HCT116 (cell line): ENCODE measurements around the gene BLID. TPM values are rescaled to one million over a fixed set of nuclear protein-coding genes. Genes with fewer than 3 reads are reported as not detected.

ENCODE experiments used
- ATAC-seq: fragments of 200-7000 bp; cut with Tn5 transposase; 2 replicates; pipeline ENCODE4 v1.9.1; 2020; ENCODE audit warnings: mild to moderate bottlenecking, moderate library complexity
- Bru-seq: library from RNA; stranded (reverse); fragments of 400-500 nt; gene quantifications from one replicate; lab custom pipeline; 2021; lab: Mats Ljungman, UMichigan
- BruChase-seq, 2 experiments: library from RNA; stranded (reverse); fragments of 400-500 nt; gene quantifications; one replicate each; lab custom pipeline; 2021; lab: Mats Ljungman, UMichigan
- BruUV-seq: library from RNA; stranded (reverse); fragments of 400-500 nt; replicated peaks from 2 replicates; lab custom pipeline; 2021; lab: Mats Ljungman, UMichigan
- CTCF ChIA-PET: fragments of 300-600 bp; sonication (Branson Sonifier 250); formaldehyde crosslinking; loops from one replicate; lab custom pipeline; 2021; ENCODE audit warnings: antibody characterized with exemption; lab: Charles Lee
- POLR2A ChIA-PET: fragments of 300-600, 350-600 bp; sonication (Branson Sonifier 250); formaldehyde crosslinking; loops from one replicate; lab custom pipeline; 2021; ENCODE audit warnings: antibody characterized with exemption; lab: Charles Lee
- RAD21 ChIA-PET, 2 experiments: fragments of 300-600 bp; sonication (Branson Sonifier 250); formaldehyde crosslinking; loops; one replicate each; lab custom pipeline; 2023; ENCODE audit warnings: low total read pairs in 2 of 2; ENCODE audit not compliant: uncharacterized antibody in 2 of 2, unreplicated experiment in 2 of 2, low non-redundant PET in 1 of 2; lab: Charles Lee
- DNase-seq: peaks from one replicate; pipeline ENCODE4 v3.0.0-alpha.2; 2010; ENCODE audit warnings: low read depth, low spot score
- H2AFZ ChIP-seq: fragments of 200-600 bp; shearing (Covaris generic), sonication (generic); 2 replicates; pipeline ENCODE4 v1.6.1; 2017; ENCODE audit warnings: low read depth, mixed run types, mixed read lengths, antibody characterized with exemption, low read length; ENCODE audit not compliant: poor library complexity, severe bottlenecking
- H3K27ac ChIP-seq: 2 replicates; pipeline ENCODE4 v1.5.1; 2012; ENCODE audit warnings: low read depth, low read length
- H3K27me3 ChIP-seq: fragments of 200-600 bp; sonication (generic); 2 replicates; pipeline ENCODE4 v1.6.1; 2016; ENCODE audit warnings: mixed run types, low read length, mixed read lengths; ENCODE audit not compliant: insufficient read depth
- H3K36me3 ChIP-seq, 2 experiments: fragments of 200-500 bp in 1 of 2; fragments of 200-600 bp in 1 of 2; sonication (Bioruptor generic) in 1 of 2; sonication (generic) in 1 of 2; 2 replicates each; pipeline versions ENCODE4 v1.5.1 to v1.6.1; 2014 to 2016; ENCODE audit warnings: low read length in 2 of 2, inconsistent platforms in 1 of 2, mixed read lengths in 1 of 2, mixed run types in 1 of 2; ENCODE audit not compliant: insufficient read depth in 2 of 2, control insufficient read depth in 1 of 2
- H3K4me1 ChIP-seq, 2 experiments: fragments of 200-600 bp in 1 of 2; sonication (generic) in 1 of 2; 2 replicates each; pipeline versions ENCODE4 v1.5.1 to v1.6.1; 2012 to 2017; ENCODE audit warnings: low read length in 2 of 2, inconsistent platforms in 1 of 2, mild to moderate bottlenecking in 1 of 2, mixed read lengths in 1 of 2, mixed run types in 1 of 2, moderate library complexity in 1 of 2; ENCODE audit not compliant: insufficient read depth in 2 of 2, control insufficient read depth in 1 of 2
- H3K4me2 ChIP-seq: fragments of 200-600 bp; sonication (generic); 2 replicates; pipeline ENCODE4 v1.6.1; 2017; ENCODE audit warnings: mixed run types, low read length, mixed read lengths
- H3K4me3 ChIP-seq, 2 experiments: fragments of 200-600 bp in 1 of 2; sonication (generic) in 1 of 2; replicated peaks in 1 of 2; 2 replicates each; pipeline ENCODE4 v1.5.1; 2011 to 2016; ENCODE audit warnings: low read length in 2 of 2, control low read depth in 1 of 2, low read depth in 1 of 2, mild to moderate bottlenecking in 1 of 2, mixed read lengths in 1 of 2, mixed run types in 1 of 2
- H3K79me2 ChIP-seq: fragments of 200-600 bp; sonication (generic); 2 replicates; pipeline ENCODE4 v1.6.1; 2017; ENCODE audit warnings: mild to moderate bottlenecking, mixed run types, low read length, moderate library complexity, mixed read lengths; ENCODE audit not compliant: insufficient read depth
- H3K9ac ChIP-seq: fragments of 200-600 bp; sonication (generic); 2 replicates; pipeline ENCODE4 v1.6.1; 2016; ENCODE audit warnings: low read length, mixed read lengths
- H3K9me2 ChIP-seq: fragments of 200-600 bp; sonication (generic), shearing (Covaris generic); 2 replicates; pipeline ENCODE4 v1.6.1; 2017; ENCODE audit warnings: mixed run types, mild to moderate bottlenecking, moderate library complexity; ENCODE audit not compliant: insufficient read depth
- H3K9me3 ChIP-seq, 2 experiments: fragments of 200-500 bp in 1 of 2; fragments of 200-600 bp in 1 of 2; sonication (Bioruptor generic) in 1 of 2; sonication (generic) in 1 of 2; 2 replicates each; pipeline ENCODE4 v1.6.1; 2014 to 2017; ENCODE audit warnings: low read length in 2 of 2, mixed read lengths in 2 of 2, inconsistent platforms in 1 of 2, low read depth in 1 of 2, mild to moderate bottlenecking in 1 of 2, mixed run types in 1 of 2, moderate library complexity in 1 of 2; ENCODE audit not compliant: control insufficient read depth in 1 of 2, insufficient read depth in 1 of 2
- H4K20me1 ChIP-seq: fragments of 200-600 bp; sonication (generic), shearing (Covaris generic); 2 replicates; pipeline ENCODE4 v1.6.1; 2017; ENCODE audit warnings: mixed run types, mild to moderate bottlenecking, moderate library complexity; ENCODE audit not compliant: insufficient read depth
- ATF3 ChIP-seq: IDR thresholded peaks from 2 replicates; pipeline ENCODE4 v1.6.1; 2012
- CBX3 ChIP-seq: IDR thresholded peaks from 2 replicates; pipeline ENCODE4 v1.6.1; 2012; ENCODE audit warnings: low read depth
- CEBPB ChIP-seq: IDR thresholded peaks from 2 replicates; pipeline ENCODE4 v1.6.1; 2012; ENCODE audit warnings: low read depth
- EGR1 ChIP-seq: IDR thresholded peaks from 2 replicates; pipeline ENCODE4 v1.6.1; 2012; ENCODE audit warnings: low read depth
- ELF1 ChIP-seq: IDR thresholded peaks from 2 replicates; pipeline ENCODE4 v1.6.1; 2012; ENCODE audit warnings: low read depth, borderline replicate concordance
- FOSL1 ChIP-seq: IDR thresholded peaks from 2 replicates; pipeline ENCODE4 v1.6.1; 2012; ENCODE audit warnings: low read depth
- JUND ChIP-seq: IDR thresholded peaks from 2 replicates; pipeline ENCODE4 v1.6.1; 2012
- POLR2A ChIP-seq: IDR thresholded peaks from 2 replicates; pipeline ENCODE4 v1.7.0; 2011; ENCODE audit warnings: borderline replicate concordance; ENCODE audit not compliant: insufficient read depth, insufficient read length; ENCODE audit errors: extremely low read depth
- POLR2AphosphoS5 ChIP-seq: IDR thresholded peaks from 2 replicates; pipeline ENCODE4 v1.6.1; 2011; ENCODE audit warnings: mild to moderate bottlenecking, low read depth, low read length, moderate library complexity
- RAD21 ChIP-seq: IDR thresholded peaks from 2 replicates; pipeline ENCODE4 v1.6.1; 2012; ENCODE audit warnings: low read depth, mild to moderate bottlenecking
- REST ChIP-seq: IDR thresholded peaks from 2 replicates; pipeline ENCODE4 v1.6.1; 2012; ENCODE audit warnings: low read depth
- SP1 ChIP-seq: IDR thresholded peaks from 2 replicates; pipeline ENCODE4 v1.6.1; 2012; ENCODE audit warnings: low read depth
- SRF ChIP-seq: IDR thresholded peaks from 2 replicates; pipeline ENCODE4 v1.6.1; 2012; ENCODE audit warnings: low read depth
- YY1 ChIP-seq: IDR thresholded peaks from 2 replicates; pipeline ENCODE4 v1.6.1; 2011; ENCODE audit warnings: low read length, low read depth, moderate library complexity, mild to moderate bottlenecking; ENCODE audit not compliant: insufficient replicate concordance; ENCODE audit errors: extremely low read depth
- ZBTB33 ChIP-seq: IDR thresholded peaks from 2 replicates; pipeline ENCODE4 v1.6.1; 2011; ENCODE audit warnings: mild to moderate bottlenecking, low read length, moderate library complexity; ENCODE audit not compliant: insufficient replicate concordance; ENCODE audit errors: extremely low read depth
- ZFX ChIP-seq: fragments of 450-650 bp; IDR thresholded peaks from 2 replicates; pipeline ENCODE4 v1.6.1; 2017
- intact Hi-C: fragments of 100-400 bp; cut with micrococcal nuclease; formaldehyde crosslinking; loops from 2 replicates; pipeline ENCODE4 v1.10.0; 2022
- long read RNA-seq: library from polyadenylated mRNA; unstranded; transcript quantifications from one replicate; pipeline ENCODE4 v2.0.0, GENCODE V29; 2021; ENCODE audit not compliant: unreplicated experiment
- polyA plus RNA-seq: library from polyadenylated mRNA; unstranded; fragments of >200 nt; gene quantifications from 2 replicates; pipeline ENCODE4 v1.2.1, GENCODE V29; 2012; ENCODE audit warnings: missing spikeins
- total RNA-seq: library from RNA; stranded (reverse); gene quantifications from one replicate; pipeline ENCODE4 v1.2.1, GENCODE V29; 2021; ENCODE audit not compliant: unreplicated experiment
- TF ChIP-seq, protein P1 (sequence below), 3 experiments: fragments of 200-600 bp in 1 of 3; sonication (generic) in 1 of 3; IDR thresholded peaks in 2 of 3; conservative IDR thresholded peaks in 1 of 3; 2 replicates each; pipeline ENCODE4 v1.5.1; 2012 to 2017; ENCODE audit warnings: low read depth in 2 of 3, low read length in 2 of 3, antibody characterized with exemption in 1 of 3, borderline replicate concordance in 1 of 3, control low read depth in 1 of 3, mild to moderate bottlenecking in 1 of 3, mixed read lengths in 1 of 3, mixed run types in 1 of 3, moderate library complexity in 1 of 3; ENCODE audit not compliant: insufficient read depth in 1 of 3

BLID gene
- 8.9 TPM for total RNA-seq
- polyA plus RNA-seq = 0.34 and 0.35 TPM in 2 replicates
- Bru-seq, nascent RNA = percentile 100 among the genes with signal in this experiment
- BruChase-seq, experiment 1, labeled RNA remaining after a 6-hour chase = percentile 76 among the genes with signal in this experiment
- BruChase-seq, experiment 2, labeled RNA remaining after a 2-hour chase = percentile 95 among the genes with signal in this experiment
- long read RNA-seq = 0 reads

GRCh38 chr11:122115524-122116379 is at the start of gene BLID:
Gene BLID (minus strand): TSS chr11:122116215. CDS start chr11:122115922, 293 bp downstream.
- intact Hi-C loops = no loop called here
- no peaks in the 10 kb centered on the region for H4K20me1 ChIP-seq
- CTCF ChIA-PET = no interaction called here

More at GRCh38 chr11:122115524-122116379, at the start of gene BLID:
- Histone ChIP-seq H3K4me3 (no peak within 1 kb of the TSS), H3K4me1 (peaks cover 28 to 66% of the 10 kb centered on the region in 2 experiments; a peak in 3 of 4 replicates), H3K27ac (peak within 1 kb of the TSS; percentile 39; the same call in 1 of the 2 replicates), H3K36me3 (peaks cover 4 to 70% of the 10 kb centered on the region in 2 experiments), H3K9ac (no peak within 1 kb of the TSS), H2AFZ (no peak within 1 kb of the TSS), H3K79me2 (peaks cover 100% of the 10 kb centered on the region), H3K9me2 (no peaks in the 10 kb centered on the region), H3K27me3 (no peaks in the 10 kb centered on the region), H3K9me3 (no peaks in the 10 kb centered on the region), H3K4me2 (no peak within 1 kb of the TSS)
- TF ChIP-seq ATF3 = no peak
- TF ChIP-seq ZBTB33 = no peak
- 0 out of 2 replicates have a peak, but pooled peaks have one; percentile 19 for TF ChIP-seq SP1
- TF ChIP-seq YY1 = no peak
- no peak for TF ChIP-seq FOSL1
- no peak for TF ChIP-seq ZFX
- TF ChIP-seq RAD21 = no peak
- TF ChIP-seq CEBPB = no peak
- TF ChIP-seq POLR2AphosphoS5 = no peak; the same call in 1 of the 2 replicates
- TF ChIP-seq SRF = no peak
- TF ChIP-seq POLR2A = no peak
- no peak for TF ChIP-seq ELF1
- TF ChIP-seq JUND = no peak
- TF ChIP-seq, protein P1, sequence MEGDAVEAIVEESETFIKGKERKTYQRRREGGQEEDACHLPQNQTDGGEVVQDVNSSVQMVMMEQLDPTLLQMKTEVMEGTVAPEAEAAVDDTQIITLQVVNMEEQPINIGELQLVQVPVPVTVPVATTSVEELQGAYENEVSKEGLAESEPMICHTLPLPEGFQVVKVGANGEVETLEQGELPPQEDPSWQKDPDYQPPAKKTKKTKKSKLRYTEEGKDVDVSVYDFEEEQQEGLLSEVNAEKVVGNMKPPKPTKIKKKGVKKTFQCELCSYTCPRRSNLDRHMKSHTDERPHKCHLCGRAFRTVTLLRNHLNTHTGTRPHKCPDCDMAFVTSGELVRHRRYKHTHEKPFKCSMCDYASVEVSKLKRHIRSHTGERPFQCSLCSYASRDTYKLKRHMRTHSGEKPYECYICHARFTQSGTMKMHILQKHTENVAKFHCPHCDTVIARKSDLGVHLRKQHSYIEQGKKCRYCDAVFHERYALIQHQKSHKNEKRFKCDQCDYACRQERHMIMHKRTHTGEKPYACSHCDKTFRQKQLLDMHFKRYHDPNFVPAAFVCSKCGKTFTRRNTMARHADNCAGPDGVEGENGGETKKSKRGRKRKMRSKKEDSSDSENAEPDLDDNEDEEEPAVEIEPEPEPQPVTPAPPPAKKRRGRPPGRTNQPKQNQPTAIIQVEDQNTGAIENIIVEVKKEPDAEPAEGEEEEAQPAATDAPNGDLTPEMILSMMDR (IDR thresholded peaks at IDR 0.05 in 2 of 3, conservative IDR thresholded peaks at IDR 0.05 in 1 of 3; ENCODE audit: borderline replicate concordance in 1 of 3, insufficient read depth in 1 of 3, low read depth in 2 of 3, low read length in 2 of 3) = peak in 2 of 3 experiments; percentile 70 to 81; a peak in 4 of 6 replicates
- no peak for TF ChIP-seq CBX3
- no peak for TF ChIP-seq EGR1
- TF ChIP-seq REST = no peak
- ATAC-seq (peak; percentile 84), DNase-seq (no peak)
- BruUV-seq = no TSS peak
- POLR2A ChIA-PET = no interaction called here
- RAD21 ChIA-PET = no interaction called here
